HG03354 (cell line): ENCODE measurements around the gene VILL.

Experiments used
- ATAC-seq: cut with Tn5 transposase; IDR thresholded peaks from one replicate; pipeline ENCODE4 v1.9.1; 2021; ENCODE audit warnings: mild to moderate bottlenecking; ENCODE audit not compliant: unreplicated experiment, poor library complexity, severe bottlenecking

VILL gene

GRCh38 chr3:37990527-37990926, at the start of gene VILL:
Gene VILL, plus strand, starts transcription at chr3:37990786. Its CDS starts 2,887 bp downstream, at chr3:37993673.
- no peak for ATAC-seq

- ATAC-seq, result no peak
Measured at GRCh38 chr3:37941608-37942508, 48.7 kb upstream of the VILL start.

GRCh38 chr3:37942646-37943045, 47.9 kb upstream of the VILL start:
- no peak for ATAC-seq

DNA sequence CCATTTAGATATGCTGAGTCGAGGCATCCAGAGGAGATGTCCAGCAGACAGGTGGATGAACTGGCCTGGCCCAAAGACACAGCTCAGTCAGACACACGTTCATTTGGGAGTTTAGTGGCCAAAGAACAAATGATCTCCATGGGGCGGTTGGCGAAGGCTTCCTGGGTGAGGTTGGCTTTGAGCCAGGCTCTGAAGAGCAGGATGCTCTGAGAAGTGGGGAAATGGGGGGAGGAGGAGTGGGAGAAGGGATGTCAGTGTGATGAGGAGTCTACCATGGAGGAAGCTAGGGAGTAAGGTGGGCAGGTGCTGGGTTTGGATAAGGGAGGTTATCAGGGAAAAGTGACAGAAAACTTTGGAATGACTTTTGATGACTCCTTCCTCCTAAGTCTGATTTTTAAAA, 47.5 kb upstream of the VILL start:
- ATAC-seq, result no peak

DNA sequence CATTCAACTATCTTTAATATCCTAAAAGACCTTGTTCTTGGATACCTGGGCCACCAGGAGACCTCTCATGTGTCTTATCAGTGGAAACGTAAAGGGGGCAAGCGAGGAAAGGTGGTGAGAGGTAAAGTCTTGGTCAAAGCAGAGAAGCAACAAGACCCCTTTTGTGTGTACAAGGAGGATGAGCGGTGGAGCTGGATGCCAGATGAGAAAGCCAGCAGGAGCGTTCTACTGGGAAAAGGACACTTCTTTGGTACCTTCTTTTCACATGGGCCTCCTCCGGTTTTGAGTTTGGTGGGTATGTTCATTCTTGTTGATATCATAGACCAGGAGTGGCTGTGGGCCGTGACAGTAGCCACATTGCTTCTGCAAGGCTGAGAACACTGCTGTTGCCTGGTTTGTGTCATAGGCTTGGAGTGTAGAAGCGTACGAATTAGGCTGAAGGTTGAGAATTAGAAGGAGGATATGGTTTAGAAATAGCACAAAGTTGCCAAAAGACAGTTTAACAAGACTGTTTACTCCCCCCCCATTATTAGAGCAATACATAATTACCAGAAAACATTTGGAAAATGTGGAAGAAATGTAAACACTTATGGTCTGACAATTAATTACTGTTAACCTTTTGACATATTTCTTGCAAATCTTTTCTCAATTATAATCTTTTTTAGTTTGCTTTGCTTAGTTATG, 46.8 kb upstream of the VILL start:
- no peak for ATAC-seq

- ATAC-seq, result no peak
Measured at GRCh38 chr3:37944391-37944842, 46.2 kb upstream of the VILL start.

GRCh38 chr3:37945156-37945806, 45.3 kb upstream of the VILL start:
- ATAC-seq, result no peak

DNA sequence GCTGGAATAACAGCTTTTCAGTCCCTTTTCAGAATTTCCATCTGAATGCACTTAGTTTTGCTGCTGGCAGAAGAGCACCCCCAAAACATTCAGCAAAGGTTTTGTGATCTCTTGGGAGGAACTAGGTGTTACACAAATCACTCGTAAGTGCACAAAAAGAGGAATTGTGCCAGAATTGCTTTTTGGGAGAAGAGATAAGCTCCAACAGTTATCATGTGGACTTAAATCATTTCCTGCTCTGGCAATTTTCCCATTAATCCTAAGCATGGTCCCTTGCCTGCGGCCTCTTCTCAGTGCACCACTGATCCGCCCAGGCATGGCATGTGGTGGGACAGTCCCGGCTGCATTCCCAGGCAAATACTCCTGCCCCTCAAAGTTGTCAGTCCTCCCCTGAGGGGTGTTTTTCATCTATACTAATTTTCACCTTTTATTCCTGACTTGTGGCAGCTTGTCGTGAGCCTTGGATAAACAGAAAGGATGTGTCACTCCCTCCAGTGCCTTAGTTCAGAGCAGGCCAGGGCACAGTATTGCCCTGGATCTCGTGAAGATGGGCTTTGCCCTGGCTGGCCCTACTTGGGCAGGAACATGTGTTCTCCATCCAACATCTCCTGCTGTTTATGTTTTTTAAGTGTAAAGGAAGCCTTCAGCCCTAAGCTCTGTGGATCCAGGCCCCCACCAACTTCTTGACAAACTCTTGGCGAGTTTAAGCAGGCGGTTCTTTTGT, 44.6 kb upstream of the VILL start:
- no peak for ATAC-seq

DNA sequence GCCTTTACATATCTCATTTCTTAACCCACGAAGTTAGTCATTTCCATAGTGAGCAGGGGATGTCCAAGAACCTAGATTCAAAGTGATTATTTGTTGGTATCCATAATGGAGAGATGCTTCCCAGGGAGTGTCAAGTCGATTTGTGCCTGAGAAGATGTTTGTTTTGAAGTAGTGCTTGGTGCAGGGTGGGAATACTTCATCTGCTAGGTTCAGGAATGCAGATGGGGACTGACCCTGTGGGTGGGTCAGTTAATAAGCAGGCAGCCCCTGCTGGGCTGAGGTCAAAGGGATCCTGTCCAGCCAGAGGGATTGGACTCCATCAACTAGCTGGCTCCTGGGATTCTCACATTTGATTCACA, 44.1 kb upstream of the VILL start:
- ATAC-seq, result no peak

GRCh38 chr3:37949866-37950265, 40.7 kb upstream of the VILL start:
- ATAC-seq, result no peak

GRCh38 chr3:37952564-37952963, 38.0 kb upstream of the VILL start:
- ATAC-seq, result no peak

DNA sequence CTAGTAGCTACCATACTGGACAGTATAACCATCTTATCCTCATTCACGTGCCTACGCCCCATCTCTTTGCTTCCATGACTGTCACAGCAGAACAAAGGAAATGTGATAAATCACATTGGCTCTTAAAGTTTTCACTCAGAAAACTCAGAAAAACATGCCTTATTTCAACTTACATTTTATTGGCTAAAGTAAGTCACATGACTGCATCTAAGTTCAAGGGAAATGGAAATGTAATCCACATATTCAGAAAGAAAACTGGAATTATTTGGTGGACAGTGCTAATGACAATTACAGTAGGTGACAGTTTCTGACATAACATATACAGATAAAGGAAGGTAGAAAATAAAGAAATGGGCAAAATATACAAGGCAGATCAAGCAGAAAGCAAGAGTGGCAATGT, 37.4 kb upstream of the VILL start:
- ATAC-seq, result no peak

DNA sequence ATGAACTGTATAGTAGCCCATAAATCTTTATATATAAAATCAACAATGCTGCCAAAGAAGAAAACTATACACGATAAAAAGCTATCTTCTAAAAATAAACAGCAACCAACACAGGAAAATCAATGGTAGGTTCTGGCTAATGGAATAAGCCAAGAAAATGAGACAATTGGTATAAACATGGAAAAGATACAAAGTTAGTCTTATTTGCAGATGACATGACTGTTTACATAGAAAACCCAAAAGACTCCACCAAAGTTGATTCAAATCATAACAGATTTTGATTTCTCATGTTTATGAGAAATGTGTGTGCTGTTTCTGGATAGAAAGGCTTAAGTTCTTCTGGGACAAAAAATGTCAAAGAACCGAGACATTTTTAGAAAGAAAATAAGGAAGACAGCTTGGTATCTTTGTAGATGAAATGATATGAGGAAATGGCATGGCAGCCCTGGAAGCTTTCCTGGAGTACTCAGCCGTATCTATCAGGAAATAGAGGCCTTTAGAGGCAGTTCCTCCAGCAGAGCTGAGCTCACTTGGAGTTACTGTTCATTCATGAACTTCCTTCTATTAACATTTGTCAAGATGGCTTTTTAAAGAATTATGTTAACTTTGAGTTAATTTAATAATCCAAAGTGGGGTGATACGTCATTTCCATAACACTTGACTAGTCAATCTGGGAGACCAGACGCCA, 36.7 kb upstream of the VILL start:
- ATAC-seq, result no peak

- no peak for ATAC-seq
Measured at GRCh38 chr3:37954881-37955280, 35.7 kb upstream of the VILL start.

- no peak for ATAC-seq
Measured at GRCh38 chr3:37955918-37956707, 34.5 kb upstream of the VILL start.

DNA sequence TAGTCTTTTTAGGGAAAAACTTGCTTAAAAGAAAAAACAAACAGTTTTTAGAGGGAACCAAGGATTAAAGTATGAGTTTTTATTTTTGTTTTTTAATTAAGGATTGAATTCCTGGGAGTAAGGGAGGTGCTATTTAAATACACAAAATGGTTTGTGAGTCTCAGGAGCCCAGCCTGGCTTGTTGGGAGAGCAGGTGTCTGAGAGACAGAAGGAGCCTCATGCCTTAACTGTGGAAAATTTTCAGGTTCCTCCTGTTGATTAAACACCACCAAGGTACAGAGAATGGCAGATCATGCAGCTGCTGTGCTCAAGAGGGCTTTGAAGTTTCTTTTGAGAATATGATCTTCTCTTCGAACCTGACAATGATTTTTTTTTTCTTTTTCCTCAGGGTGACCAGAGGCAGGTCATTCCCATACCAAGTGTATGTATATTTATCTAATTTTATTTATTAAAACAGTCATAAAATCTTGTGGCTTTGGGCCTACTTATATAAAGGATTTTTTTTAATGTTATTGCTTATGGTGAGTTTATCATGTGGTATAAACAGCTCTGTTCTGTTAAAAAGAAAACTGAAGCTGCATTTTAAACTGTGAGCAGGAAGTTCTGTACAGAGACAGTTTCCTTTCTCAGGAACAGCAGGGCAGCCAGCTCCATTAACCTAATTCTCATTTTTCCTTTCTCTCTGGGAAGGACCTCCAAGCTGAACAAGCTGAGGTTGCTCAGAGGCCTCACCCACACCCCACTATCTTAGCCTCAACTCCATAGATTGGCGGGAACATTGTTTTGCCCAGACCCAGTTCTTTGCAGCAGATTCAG, 33.7 kb upstream of the VILL start:
- ATAC-seq, result peak; percentile 55

DNA sequence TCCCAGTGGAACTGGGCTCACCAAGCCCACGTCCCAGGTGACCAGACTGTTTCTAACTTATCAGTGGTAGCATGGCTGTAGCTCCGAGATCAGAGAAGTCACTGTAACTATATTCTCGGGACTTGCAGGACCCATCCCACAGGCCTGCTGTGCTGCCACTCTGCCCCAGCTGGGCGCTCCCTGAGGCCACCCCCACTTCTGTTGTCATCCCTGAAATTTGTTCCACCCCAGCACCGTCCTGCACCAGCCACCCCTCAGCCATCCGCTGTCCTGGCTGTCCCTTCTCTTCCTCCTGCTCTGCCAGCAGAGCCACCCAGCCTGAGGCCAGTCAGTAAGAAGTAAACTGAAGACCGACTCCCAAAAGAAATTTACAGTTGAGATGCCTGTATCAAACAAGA, 33.0 kb upstream of the VILL start:
- peak; percentile 37 for ATAC-seq
